ENCODE measurements around the gene ZBTB48.

The ZBTB48 gene

DNA sequence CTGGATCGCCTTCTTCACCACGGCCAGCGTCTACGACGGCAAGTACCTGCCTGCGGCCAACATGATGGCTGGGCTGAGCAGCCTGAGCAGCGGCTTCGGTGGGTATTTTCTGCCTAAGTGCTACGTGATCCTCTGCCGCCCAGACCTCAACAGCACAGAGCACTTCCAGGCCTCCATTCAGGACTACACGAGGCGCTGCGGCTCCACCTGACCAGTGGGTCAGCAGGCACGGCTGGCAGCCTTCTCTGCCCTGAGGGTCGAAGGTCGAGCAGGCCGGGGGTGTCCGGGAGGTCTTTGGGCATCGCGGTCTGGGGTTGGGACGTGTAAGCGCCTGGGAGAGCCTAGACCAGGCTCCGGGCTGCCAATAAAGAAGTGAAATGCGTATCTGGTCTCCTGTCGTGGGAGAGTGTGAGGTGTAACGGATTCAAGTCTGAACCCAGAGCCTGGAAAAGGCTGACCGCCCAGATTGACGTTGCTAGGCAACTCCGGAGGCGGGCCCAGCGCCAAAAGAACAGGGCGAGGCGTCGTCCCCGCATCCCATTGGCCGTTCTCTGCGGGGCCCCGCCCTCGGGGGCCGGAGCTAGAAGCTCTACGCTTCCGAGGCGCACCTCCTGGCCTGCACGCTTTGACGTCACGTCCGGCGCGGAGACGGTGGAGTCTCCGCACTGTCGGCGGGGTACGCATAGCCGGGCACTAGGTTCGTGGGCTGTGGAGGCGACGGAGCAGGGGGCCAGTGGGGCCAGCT is at the start of gene ZBTB48:
ZBTB48 (plus strand) TSS at position 621 of the 745 bp plus-strand sequence. CDS start 616 bp downstream, outside the sequence.
- TF ChIP-seq JUND (IDR thresholded peaks at IDR 0.05; ENCODE audit: low read depth): no peak
- in situ Hi-C loops (cut with HindIII; ENCODE audit: low pct_unique_long_range_greater_than_20kb, low sequenced_read_pairs): no loop called here
- DNase-seq (ENCODE audit: low read depth in 1 of 2, low spot score in 1 of 2): peak; percentile 96

DNA sequence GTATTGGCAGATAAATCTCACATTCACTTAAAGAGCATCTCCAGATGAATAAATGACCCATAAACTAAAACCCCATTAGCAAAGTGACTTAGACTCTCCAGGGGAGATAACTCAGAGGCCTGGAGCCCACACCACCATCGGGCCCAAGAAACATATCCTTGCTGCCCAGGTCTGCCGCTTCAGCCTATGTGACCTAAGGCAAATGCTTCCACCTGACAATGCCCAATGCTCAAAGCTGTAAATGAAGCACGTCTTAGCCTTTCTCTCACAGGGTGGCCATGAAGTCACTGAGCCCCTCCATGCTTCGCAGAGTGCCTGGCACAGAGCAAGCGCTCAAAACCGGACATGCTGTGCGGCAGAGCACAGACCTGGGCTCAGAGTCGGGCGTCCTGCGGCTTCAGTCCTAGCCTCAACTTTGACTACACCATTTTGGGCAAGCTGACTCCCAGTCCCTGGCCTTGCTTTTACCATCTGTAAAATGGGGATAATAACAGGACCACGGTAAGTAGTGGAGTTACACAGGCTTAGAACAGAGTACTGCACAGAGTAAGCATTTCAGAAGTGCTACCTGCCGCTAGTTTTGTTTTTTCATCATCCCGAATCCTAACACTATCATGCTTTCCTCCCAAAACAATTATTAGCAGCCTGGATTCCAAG is 49.2 kb upstream of the ZBTB48 start:
- no peak for TF ChIP-seq JUND (IDR thresholded peaks at IDR 0.05; ENCODE audit: low read depth)
- in situ Hi-C loops (cut with HindIII; ENCODE audit: low pct_unique_long_range_greater_than_20kb, low sequenced_read_pairs): no loop called here
- no peak for DNase-seq (ENCODE audit: low read depth in 1 of 2, low spot score in 1 of 2)

DNA sequence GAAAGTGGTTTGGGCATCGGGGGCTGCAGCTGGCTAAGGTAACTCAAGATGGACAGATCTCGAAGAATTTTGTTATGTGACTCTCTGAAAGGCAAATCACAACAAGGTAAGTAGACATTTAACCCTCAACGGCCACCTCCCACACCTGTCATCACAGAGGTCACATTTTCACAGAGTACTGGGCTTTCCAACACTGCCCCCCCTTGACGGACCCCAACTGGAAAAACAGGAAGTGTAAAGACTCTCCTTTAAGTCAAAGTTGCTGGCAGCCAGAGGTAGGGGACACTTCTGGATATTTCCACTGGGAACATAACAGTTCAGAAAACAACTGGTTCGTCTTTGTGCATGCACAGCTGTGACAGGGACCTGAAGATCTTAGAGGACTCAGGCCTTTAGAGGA is 47.8 kb upstream of the ZBTB48 start:
- in situ Hi-C loops (cut with HindIII; ENCODE audit: low pct_unique_long_range_greater_than_20kb, low sequenced_read_pairs): no loop called here

DNA sequence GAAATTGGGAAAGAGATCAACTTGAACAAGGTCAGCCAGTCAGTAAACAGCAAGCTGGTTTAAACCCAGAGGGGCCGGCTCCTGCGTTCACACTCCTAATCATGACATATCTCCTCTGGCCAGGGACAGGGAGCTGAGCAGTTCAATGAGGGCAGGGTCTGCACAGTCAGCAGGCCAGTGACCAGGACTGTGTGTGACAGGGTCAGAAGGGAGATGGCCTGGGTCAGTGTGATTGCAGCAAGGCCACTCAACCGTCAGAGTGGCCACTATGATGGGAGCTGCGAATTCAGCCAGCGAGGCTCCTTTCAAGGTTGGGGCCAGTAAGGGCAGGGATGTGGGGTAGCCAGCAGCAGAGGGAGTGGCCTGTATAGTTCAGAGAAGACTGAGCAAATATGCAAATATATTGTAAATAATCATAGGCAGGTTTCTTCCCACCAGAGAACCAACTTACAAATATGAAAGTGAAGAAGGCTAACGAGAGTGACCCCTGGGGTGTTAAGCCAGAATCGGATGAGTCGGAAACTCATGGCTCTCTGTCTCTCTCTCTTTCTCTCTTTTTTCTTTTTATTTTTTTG is 45.5 kb upstream of the ZBTB48 start:
- DNase-seq (ENCODE audit: low read depth in 1 of 2, low spot score in 1 of 2): no peak
- in situ Hi-C loops (cut with HindIII; ENCODE audit: low pct_unique_long_range_greater_than_20kb, low sequenced_read_pairs): no loop called here
- no peak for TF ChIP-seq JUND (IDR thresholded peaks at IDR 0.05; ENCODE audit: low read depth)

More for the DNA sequence above, 47.8 kb upstream of the ZBTB48 start:
- no peak for DNase-seq (ENCODE audit: low read depth in 1 of 2, low spot score in 1 of 2)
- TF ChIP-seq JUND (IDR thresholded peaks at IDR 0.05; ENCODE audit: low read depth): no peak

DNA sequence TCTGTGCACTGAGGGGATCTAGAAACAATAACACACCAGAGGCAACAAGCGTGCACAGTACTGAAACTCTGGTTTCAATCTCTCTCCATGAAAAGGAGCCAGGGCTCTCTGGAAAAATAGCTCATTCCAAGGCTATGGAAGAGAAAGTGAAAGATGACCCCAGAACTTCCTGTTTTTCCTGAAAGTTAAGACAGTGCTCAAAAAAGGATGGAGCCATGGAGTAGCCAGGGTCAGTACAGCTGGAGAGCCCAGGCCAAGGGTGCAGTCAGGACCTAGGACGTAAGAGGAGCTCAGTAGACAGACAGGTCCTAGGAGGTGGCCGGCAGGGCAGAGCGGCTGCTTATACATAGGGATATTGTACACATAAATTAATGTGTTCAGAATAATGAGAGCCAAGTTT is 44.6 kb upstream of the ZBTB48 start:
- in situ Hi-C loops (cut with HindIII; ENCODE audit: low pct_unique_long_range_greater_than_20kb, low sequenced_read_pairs): no loop called here
- no peak for DNase-seq (ENCODE audit: low read depth in 1 of 2, low spot score in 1 of 2)
- no peak for TF ChIP-seq JUND (IDR thresholded peaks at IDR 0.05; ENCODE audit: low read depth)

DNA sequence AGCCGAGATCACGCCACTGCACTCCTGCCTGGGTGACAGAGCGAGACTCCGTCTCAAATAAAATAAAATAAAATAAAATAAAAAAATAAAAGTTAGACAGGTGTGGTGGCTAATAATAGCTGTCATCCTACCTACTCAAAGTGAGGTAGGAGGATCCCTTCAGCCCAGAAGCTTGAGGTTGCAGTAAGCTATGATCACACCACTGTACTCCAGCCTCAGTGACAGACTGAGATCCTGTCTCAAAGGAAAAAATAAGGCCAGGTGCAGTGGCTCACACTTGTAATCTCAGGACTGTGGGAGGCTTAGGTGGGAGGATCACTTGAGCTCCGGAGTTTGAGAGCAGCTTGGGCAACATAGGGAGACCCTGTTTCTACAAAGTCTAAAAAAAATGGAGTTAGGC is 43.5 kb upstream of the ZBTB48 start:
- in situ Hi-C loops (cut with HindIII; ENCODE audit: low pct_unique_long_range_greater_than_20kb, low sequenced_read_pairs): no loop called here
- TF ChIP-seq JUND (IDR thresholded peaks at IDR 0.05; ENCODE audit: low read depth): no peak
- DNase-seq (ENCODE audit: low read depth in 1 of 2, low spot score in 1 of 2): no peak

DNA sequence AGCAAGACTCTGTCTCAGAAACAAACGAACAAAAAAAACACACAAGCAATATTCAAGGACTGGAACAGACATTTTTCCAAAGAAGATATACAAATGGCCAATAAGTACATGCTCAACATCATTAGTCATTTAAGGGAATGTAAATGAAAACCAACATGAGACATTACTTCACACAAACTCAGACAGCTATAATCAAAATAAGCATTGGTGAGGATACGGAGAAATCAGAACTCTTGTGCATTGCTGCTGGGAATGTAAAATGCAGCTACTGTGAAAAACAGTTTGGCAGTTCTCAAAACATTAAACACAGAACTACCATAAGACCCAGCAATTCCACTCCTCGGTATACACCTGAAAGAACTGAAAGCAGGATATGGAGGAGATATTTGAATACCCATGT is 40.8 kb upstream of the ZBTB48 start:
- no peak for DNase-seq (ENCODE audit: low read depth in 1 of 2, low spot score in 1 of 2)

DNA sequence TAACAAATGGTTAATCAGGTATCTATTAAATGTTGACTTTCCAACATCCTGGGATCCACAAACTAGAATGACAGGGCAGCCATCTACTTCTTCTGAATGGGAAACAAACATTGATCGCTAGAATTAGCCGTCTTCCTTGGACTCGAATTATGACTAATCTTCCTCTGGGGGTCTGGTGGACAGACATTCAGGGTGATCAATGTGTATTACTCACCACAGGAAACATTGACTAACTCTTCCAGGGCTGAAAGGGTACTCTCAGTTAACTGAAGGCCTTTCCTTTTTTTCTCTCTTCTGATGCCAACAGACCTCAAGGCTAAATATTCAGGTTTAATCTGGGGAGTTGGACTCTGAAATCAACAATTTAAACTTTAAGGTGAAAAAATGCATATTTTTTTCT is 35.0 kb upstream of the ZBTB48 start:
- no peak for DNase-seq (ENCODE audit: low read depth in 1 of 2, low spot score in 1 of 2)
- in situ Hi-C loops (cut with HindIII; ENCODE audit: low pct_unique_long_range_greater_than_20kb, low sequenced_read_pairs): no loop called here
- no peak for TF ChIP-seq JUND (IDR thresholded peaks at IDR 0.05; ENCODE audit: low read depth)

More for the DNA sequence above, 40.8 kb upstream of the ZBTB48 start:
- TF ChIP-seq JUND (IDR thresholded peaks at IDR 0.05; ENCODE audit: low read depth): no peak
- in situ Hi-C loops (cut with HindIII; ENCODE audit: low pct_unique_long_range_greater_than_20kb, low sequenced_read_pairs): no loop called here

DNA sequence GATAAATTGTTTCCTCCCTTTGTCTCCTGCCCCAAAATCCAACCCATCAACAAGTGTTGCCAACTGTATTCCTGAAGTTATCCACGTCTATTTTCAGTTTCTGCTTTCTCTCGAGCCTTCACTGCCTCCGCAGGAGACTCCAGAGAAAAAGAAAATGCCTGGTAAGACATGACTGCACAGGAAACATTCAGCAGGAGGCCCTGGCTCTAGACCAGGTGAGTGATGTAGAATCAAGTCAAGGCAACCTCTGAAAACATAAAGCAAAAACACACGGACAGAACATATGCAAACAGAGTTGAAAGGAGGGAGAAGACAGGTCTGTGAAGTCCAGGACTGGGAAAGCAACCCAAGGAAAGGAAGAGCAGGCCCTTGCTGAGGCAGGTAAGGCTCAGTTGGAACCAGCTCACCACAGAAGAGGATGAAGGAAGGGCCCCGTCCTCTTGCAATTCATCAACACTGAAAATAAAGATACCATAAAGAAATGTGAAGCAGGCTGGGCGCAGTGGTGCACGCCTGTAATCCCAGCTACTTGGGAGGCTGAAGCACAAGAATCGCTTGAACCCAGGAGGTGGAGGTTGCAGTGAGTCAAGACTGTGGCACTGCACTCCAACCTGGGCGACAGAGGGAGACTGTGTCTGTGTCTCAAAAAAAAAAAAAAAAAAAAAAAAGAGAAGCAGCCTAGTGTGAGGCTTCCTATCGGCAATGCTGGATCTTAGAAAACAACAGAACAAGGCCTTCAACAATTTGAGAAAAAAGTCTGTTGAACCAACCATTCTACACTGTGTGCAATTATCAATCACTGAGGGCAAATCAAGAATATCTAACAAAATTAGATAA is 34.3 kb upstream of the ZBTB48 start:
- no peak for TF ChIP-seq JUND (IDR thresholded peaks at IDR 0.05; ENCODE audit: low read depth)
- in situ Hi-C loops (cut with HindIII; ENCODE audit: low pct_unique_long_range_greater_than_20kb, low sequenced_read_pairs): no loop called here
- no peak for DNase-seq (ENCODE audit: low read depth in 1 of 2, low spot score in 1 of 2)

DNA sequence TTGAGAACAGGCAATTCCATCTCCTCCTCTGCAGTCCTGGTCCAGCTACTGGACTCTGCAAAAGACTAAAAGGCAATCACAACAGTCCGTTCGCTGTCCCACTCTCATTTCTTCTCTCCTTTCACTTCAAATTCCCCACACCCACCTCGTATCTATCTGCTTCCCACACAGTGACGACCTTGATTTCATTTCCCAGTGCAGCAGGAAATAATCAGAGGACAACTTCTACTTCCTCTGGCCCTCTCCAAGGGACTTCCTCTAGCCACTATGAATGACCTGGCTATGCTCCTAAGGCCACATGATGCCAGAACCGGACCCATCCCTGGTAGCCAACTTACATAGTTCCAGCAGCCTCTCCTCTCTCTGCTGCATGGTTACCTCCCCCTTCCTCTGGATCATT is 33.5 kb upstream of the ZBTB48 start:
- TF ChIP-seq JUND (IDR thresholded peaks at IDR 0.05; ENCODE audit: low read depth): no peak
- in situ Hi-C loops (cut with HindIII; ENCODE audit: low pct_unique_long_range_greater_than_20kb, low sequenced_read_pairs): no loop called here
- no peak for DNase-seq (ENCODE audit: low read depth in 1 of 2, low spot score in 1 of 2)

DNA sequence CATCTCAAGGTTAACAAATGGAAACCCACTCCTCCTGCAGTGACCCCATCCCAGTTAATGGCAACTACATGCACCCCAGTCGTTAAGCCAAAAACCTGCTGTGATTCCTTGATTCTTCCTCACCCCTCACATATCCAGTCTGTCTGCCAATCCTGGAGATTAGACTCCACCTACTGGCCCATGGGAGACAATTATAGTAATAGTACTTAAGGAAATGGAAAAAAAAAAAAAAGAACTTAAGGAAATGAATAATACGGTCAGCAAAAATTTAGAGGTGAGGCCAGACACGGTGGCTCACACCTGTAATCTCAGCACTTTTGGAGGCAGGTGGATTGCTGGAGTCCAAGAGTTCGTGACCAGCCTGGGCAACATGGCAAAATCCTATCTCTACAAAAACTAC is 32.5 kb upstream of the ZBTB48 start:
- in situ Hi-C loops (cut with HindIII; ENCODE audit: low pct_unique_long_range_greater_than_20kb, low sequenced_read_pairs): no loop called here
- peak in 1 of 2 experiments; percentile 9 for DNase-seq (ENCODE audit: low read depth in 1 of 2, low spot score in 1 of 2)
- no peak for TF ChIP-seq JUND (IDR thresholded peaks at IDR 0.05; ENCODE audit: low read depth)

DNA sequence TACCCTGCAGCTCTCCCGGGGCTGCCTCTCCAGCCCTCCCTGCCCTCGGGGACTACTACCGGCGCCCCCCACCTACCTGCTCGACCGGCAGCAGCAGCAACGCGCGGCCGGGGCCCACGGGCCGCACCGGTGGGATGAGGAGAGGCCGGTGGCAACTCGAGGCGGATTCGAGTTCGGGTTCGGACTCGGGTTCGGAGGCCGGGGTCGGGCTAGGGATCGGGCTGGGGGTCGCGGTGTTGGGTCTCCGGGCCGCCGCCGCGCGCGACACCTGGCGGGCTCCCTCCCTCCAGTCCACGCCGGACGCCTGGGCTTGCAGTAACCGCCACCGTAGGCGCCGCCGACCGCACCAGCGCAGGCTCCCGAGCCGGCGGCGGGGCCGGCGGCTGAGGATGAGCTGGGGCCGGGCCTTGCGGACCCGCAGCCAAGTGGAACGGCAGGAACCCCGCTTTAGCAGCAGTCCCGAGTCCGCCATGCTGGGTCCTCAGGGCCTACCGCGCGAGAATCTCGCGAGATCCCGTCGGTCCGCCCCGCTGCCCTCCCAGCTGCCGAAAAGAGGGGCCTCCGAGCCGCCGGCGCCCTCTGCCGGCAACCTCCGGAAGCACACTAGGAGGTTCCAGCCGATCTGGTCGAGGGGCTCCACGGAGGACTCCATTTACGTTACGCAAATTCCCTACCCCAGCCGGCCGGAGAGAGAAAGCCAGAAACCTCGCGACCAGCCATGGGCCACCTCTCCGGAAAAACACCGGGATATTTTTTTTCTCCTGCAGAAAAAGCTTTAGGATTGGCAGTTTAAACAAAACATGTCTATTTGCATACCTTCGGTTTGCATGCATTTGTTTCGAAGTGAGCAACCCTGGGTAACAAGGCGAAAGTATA is 25.5 kb upstream of the ZBTB48 start, which contains the start of gene NOL9:
NOL9 (minus strand) TSS at position 483 of the 876 bp plus-strand sequence; CDS start at position 472, 11 bp downstream.
- peak; percentile 76 to 87 for DNase-seq (ENCODE audit: low read depth in 1 of 2, low spot score in 1 of 2)
- in situ Hi-C loops (cut with HindIII; ENCODE audit: low pct_unique_long_range_greater_than_20kb, low sequenced_read_pairs): no loop called here
- no peak for TF ChIP-seq JUND (IDR thresholded peaks at IDR 0.05; ENCODE audit: low read depth)
